PC-9 (cell line): ENCODE measurements around the gene RGL2. TPM values are rescaled to one million over a fixed set of nuclear protein-coding genes. Genes with fewer than 3 reads are reported as not detected.
"Not testable (repeated sequence)": the region's sequence is repeated elsewhere in the genome, so short reads cannot be mapped to it uniquely, and the experiment has no call there.

Source experiments
- Bru-seq: library from RNA; stranded (reverse); fragments of 400-500 nt; gene quantifications from one replicate; lab custom pipeline; 2021; lab: Mats Ljungman, UMichigan
- BruChase-seq, 2 experiments: library from RNA; stranded (reverse); fragments of 400-500 nt; gene quantifications; one replicate each; lab custom pipeline; 2021; lab: Mats Ljungman, UMichigan
- BruUV-seq: library from RNA; stranded (reverse); fragments of 400-500 nt; replicated peaks from 2 replicates; lab custom pipeline; 2021; lab: Mats Ljungman, UMichigan
- CTCF ChIA-PET: fragments of 300-600 bp; sonication (Branson Sonifier 250); formaldehyde crosslinking; loops from one replicate; lab custom pipeline; 2022; ENCODE audit warnings: antibody characterized with exemption; lab: Charles Lee
- POLR2A ChIA-PET: fragments of 300-600 bp; sonication (Branson Sonifier 250); formaldehyde crosslinking; loops from one replicate; lab custom pipeline; 2022; ENCODE audit warnings: antibody characterized with exemption; ENCODE audit not compliant: unreplicated experiment; lab: Charles Lee
- DNase-seq, 2 experiments: peaks; one replicate each; pipeline versions ENCODE4 v3.0.0 to v3.0.0-alpha.2; 2015 to 2022; ENCODE audit warnings: mixed read lengths in 1 of 2
- H2AFZ ChIP-seq: fragments of 200-600 bp; sonication (generic); 2 replicates; pipeline ENCODE4 v1.8.1; 2017; ENCODE audit warnings: antibody characterized with exemption
- H3F3A ChIP-seq: fragments of 200-600 bp; sonication (generic); 2 replicates; pipeline ENCODE4 v1.8.1; 2017; ENCODE audit warnings: antibody characterized with exemption, mild to moderate bottlenecking, low read depth; ENCODE audit not compliant: insufficient read depth
- H3K27ac ChIP-seq: fragments of 200-600 bp; sonication (generic); 2 replicates; pipeline ENCODE4 v1.6.1; 2016; ENCODE audit warnings: mixed run types
- H3K27me3 ChIP-seq: fragments of 200-600 bp; sonication (generic); 2 replicates; pipeline ENCODE4 v1.6.1; 2016; ENCODE audit warnings: low read depth, mixed run types; ENCODE audit not compliant: insufficient read depth
- H3K36me3 ChIP-seq: fragments of 200-600 bp; sonication (generic); 2 replicates; pipeline ENCODE4 v1.6.1; 2016; ENCODE audit warnings: low read depth, mixed run types
- H3K4me1 ChIP-seq: fragments of 200-600 bp; sonication (generic); replicated peaks from 2 replicates; pipeline ENCODE4 v1.6.1; 2016; ENCODE audit warnings: mixed run types; ENCODE audit not compliant: insufficient read depth
- H3K4me2 ChIP-seq: fragments of 200-600 bp; sonication (generic); 2 replicates; pipeline ENCODE4 v1.6.1; 2017; ENCODE audit warnings: mixed run types
- H3K4me3 ChIP-seq: fragments of 200-600 bp; sonication (generic); 2 replicates; pipeline ENCODE4 v1.6.1; 2016; ENCODE audit warnings: mixed run types
- H3K79me2 ChIP-seq: fragments of 200-600 bp; sonication (generic); 2 replicates; pipeline ENCODE4 v1.6.1; 2017; ENCODE audit warnings: low read depth, mixed run types
- H3K9me2 ChIP-seq: fragments of 200-600 bp; sonication (generic); 2 replicates; pipeline ENCODE4 v1.8.1; 2017; ENCODE audit warnings: mild to moderate bottlenecking; ENCODE audit not compliant: insufficient read depth
- H3K9me3 ChIP-seq: fragments of 200-600 bp; sonication (generic); 2 replicates; pipeline ENCODE4 v1.8.1; 2016; ENCODE audit warnings: low read depth; ENCODE audit not compliant: insufficient read depth
- H4K20me1 ChIP-seq: fragments of 200-600 bp; sonication (generic); 2 replicates; pipeline ENCODE4 v1.8.1; 2017; ENCODE audit not compliant: insufficient read depth
- CTCF ChIP-seq: fragments of 200-600 bp; sonication (generic); conservative IDR thresholded peaks from 2 replicates; pipeline ENCODE4 v1.6.1; 2017; ENCODE audit warnings: mixed run types, antibody characterized with exemption, mild to moderate bottlenecking, moderate library complexity
- EZH2 ChIP-seq: fragments of 200-600 bp; sonication (generic); IDR thresholded peaks from 2 replicates; pipeline ENCODE4 v1.8.0; 2017; ENCODE audit warnings: antibody characterized with exemption, low read depth
- intact Hi-C: fragments of 100-400 bp; cut with micrococcal nuclease; formaldehyde crosslinking; loops from one replicate; pipeline ENCODE4 v1.10.0; 2022; ENCODE audit not compliant: unreplicated experiment
- long read RNA-seq: library from polyadenylated mRNA; stranded (forward); transcript quantifications from one replicate; pipeline ENCODE4 v2.0.0, GENCODE V29; 2022
- total RNA-seq: library from RNA; stranded (reverse); gene quantifications from 2 replicates; pipeline ENCODE4 v1.2.3, GENCODE V29; 2021

The RGL2 gene
- total RNA-seq (99.3 and 102 TPM in 2 replicates), Bru-seq, nascent RNA (percentile 65 among the genes with signal in this experiment), BruChase-seq, experiment 1, labeled RNA remaining after a 2-hour chase (percentile 76 among the genes with signal in this experiment), BruChase-seq, experiment 2, labeled RNA remaining after a 6-hour chase (percentile 88 among the genes with signal in this experiment)
- long read RNA-seq, transcript RGL2-247 (18 exons, 3,278 nt): major isoform, 16 of 78 reads
- long read RNA-seq, partial matches to known transcripts: 15 of 78 reads
- long read RNA-seq, other reads (novel, unspliced or antisense): 46 of 78 reads

- intact Hi-C loops: loop anchor here (1.0 to 5.0 kb wide), 5 partner anchors 14 to 113 kb away; partner anchors contain the start of genes B3GALT4, KIFC1, PHF1 and RXRB
- H3K27me3 ChIP-seq: no peaks in the 10 kb centered on the region
- no peaks in the 10 kb centered on the region for H3K9me2 ChIP-seq
- H3K4me3 ChIP-seq: peak within 1 kb of the TSS; percentile 75
- no peaks in the 10 kb centered on the region for H3K36me3 ChIP-seq
- CTCF ChIA-PET: interaction anchor here (0.5 kb wide), 1 partner anchor 884 kb away, joined by 8 read pairs; no protein-coding TSS in a partner anchor
- peak within 1 kb of the TSS; percentile 74 for H2AFZ ChIP-seq
- peak; percentile 33 to 61 for DNase-seq
- no peak for TF ChIP-seq EZH2
- TF ChIP-seq CTCF: no peak
- H3K4me2 ChIP-seq: peak within 1 kb of the TSS; percentile 99
- BruUV-seq: no TSS peak
- POLR2A ChIA-PET: interaction anchor here (0.7 to 1.6 kb wide), 7 partner anchors 9 to 634 kb away, joined by 3 to 25 read pairs (median 5); partner anchors contain the start of gene ZBTB22
- H3F3A ChIP-seq: peaks cover 42% of the 10 kb centered on the region
- H3K9me3 ChIP-seq: no peaks in the 10 kb centered on the region
- peaks cover 58% of the 10 kb centered on the region for H3K79me2 ChIP-seq
- no peaks in the 10 kb centered on the region; the same call in 1 of the 2 replicates for H4K20me1 ChIP-seq
- H3K4me1 ChIP-seq: peaks cover 23% of the 10 kb centered on the region
- H3K27ac ChIP-seq: peak within 1 kb of the TSS; percentile 88
Observed at GRCh38 chr6:33298773-33299236, at the start of gene RGL2. Gene RGL2, minus strand, starts transcription at chr6:33298942. Its CDS starts 332 bp downstream, at chr6:33298610.

GRCh38 chr6:33347816-33348215 lies 49.1 kb upstream of the RGL2 start:
- Histone ChIP-seq H3K79me2 (no peaks in the 10 kb centered on the region), H3K9me2 (no peaks in the 10 kb centered on the region), H3F3A (peaks cover 4% of the 10 kb centered on the region; the same call in 1 of the 2 replicates), H3K27ac (no peak overlapping the region), H3K4me2 (no peak overlapping the region), H3K4me3 (no peak overlapping the region), H3K4me1 (peaks cover 9% of the 10 kb centered on the region), H3K27me3 (no peaks in the 10 kb centered on the region), H3K36me3 (no peaks in the 10 kb centered on the region), H4K20me1 (no peaks in the 10 kb centered on the region), H2AFZ (no peak overlapping the region), H3K9me3 (no peaks in the 10 kb centered on the region)
- POLR2A ChIA-PET: no interaction called here
- no TSS peak for BruUV-seq
- no peak for DNase-seq
- TF ChIP-seq CTCF: no peak
- TF ChIP-seq EZH2: no peak
- intact Hi-C loops: no loop called here
- CTCF ChIA-PET: no interaction called here

GRCh38 chr6:33346972-33347371 lies 48.2 kb upstream of the RGL2 start:
- H3K4me2 ChIP-seq, BruUV-seq, DNase-seq, CTCF ChIA-PET, H3K79me2 ChIP-seq, intact Hi-C loops, H3K9me3 ChIP-seq, H3F3A ChIP-seq, H3K4me3 ChIP-seq, H2AFZ ChIP-seq, H3K9me2 ChIP-seq, H3K27me3 ChIP-seq, H3K4me1 ChIP-seq, H3K36me3 ChIP-seq, H3K27ac ChIP-seq, H4K20me1 ChIP-seq: not testable (repeated sequence)
- POLR2A ChIA-PET: interaction anchor here (0.6 kb wide), 1 partner anchor 54 kb away, joined by 3 read pairs; no protein-coding TSS in a partner anchor
